Head of caudate nucleus (tissue), 42 donors: ENCODE data around the gene OR10H1.
"Not testable (repeated sequence)": the region's sequence is repeated elsewhere in the genome, so short reads cannot be mapped to it uniquely, and the experiment has no call there.

Source experiments
- DNase-seq, 42 donors: peaks; one replicate each; pipeline versions ENCODE4 v3.0.0 to v3.0.0-alpha.2; 2020 to 2021; ENCODE audit warnings: mixed read lengths in 7 of 42
- intact Hi-C: fragments of 100-400 bp; cut with DNase I; formaldehyde crosslinking; loops from one replicate; pipeline ENCODE4 v1.15.0; 2022

OR10H1 gene

DNA sequence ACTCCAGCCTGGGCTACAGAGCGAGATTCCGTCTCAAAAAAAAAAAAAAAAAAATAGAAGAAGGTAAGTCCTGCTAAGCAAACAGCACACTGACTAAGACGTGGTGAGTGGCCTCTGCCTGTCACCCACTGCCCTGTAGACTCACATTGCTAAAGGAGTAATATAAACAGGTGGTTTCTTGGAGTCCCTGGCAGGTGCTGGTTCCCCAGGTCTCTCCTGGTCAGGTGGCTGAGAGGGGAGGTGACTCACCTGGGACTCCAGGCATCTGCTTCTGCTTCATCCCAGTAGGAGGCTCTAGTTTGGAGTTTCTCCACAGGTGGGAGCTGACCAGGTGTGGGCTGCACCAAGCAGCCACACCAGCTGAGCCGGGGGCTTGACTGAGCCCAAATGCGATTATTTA, at the start of gene OR10H1:
Gene OR10H1, minus strand, starts transcription at position 359 of the 400 bp plus-strand sequence. CDS start 7,627 bp downstream, outside the sequence.
- DNase-seq: no peak
- intact Hi-C loops: no loop called here

GRCh38 chr19:15864824-15865223, 49.4 kb upstream of the OR10H1 start:
- intact Hi-C loops: no loop called here

GRCh38 chr19:15863272-15863671, 47.8 kb upstream of the OR10H1 start:
- no peak for DNase-seq
- intact Hi-C loops: no loop called here

More at GRCh38 chr19:15864824-15865223, 49.4 kb upstream of the OR10H1 start:
- DNase-seq: no peak

- DNase-seq: no peak
- intact Hi-C loops: no loop called here
Observed at GRCh38 chr19:15862444-15862843, 47.0 kb upstream of the OR10H1 start.

- intact Hi-C loops: no loop called here
- DNase-seq: no peak
Observed at GRCh38 chr19:15860522-15860921, 45.1 kb upstream of the OR10H1 start.

DNA sequence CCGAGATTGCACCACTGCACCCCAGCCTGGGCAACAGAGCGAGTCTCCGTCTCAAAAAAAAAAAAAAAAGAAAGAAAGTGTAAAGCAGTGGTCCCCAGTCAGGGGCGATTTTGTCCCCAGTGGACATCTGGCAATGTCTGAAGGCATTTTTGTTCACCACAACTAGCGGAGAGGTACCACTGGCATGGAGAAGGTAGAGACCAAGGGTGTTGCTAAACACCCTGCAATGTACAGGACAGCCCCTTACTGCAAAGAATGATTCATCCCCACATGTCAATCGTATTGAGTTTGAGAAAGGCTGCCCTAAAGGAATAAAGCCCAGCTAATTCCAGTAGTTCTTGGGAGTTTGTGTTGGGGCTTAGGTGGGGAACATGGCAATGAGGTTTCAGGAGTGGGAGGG, 43.7 kb upstream of the OR10H1 start:
- DNase-seq: no peak
- intact Hi-C loops: no loop called here

GRCh38 chr19:15850385-15850784, 34.9 kb upstream of the OR10H1 start:
- DNase-seq: no peak
- intact Hi-C loops: no loop called here

DNA sequence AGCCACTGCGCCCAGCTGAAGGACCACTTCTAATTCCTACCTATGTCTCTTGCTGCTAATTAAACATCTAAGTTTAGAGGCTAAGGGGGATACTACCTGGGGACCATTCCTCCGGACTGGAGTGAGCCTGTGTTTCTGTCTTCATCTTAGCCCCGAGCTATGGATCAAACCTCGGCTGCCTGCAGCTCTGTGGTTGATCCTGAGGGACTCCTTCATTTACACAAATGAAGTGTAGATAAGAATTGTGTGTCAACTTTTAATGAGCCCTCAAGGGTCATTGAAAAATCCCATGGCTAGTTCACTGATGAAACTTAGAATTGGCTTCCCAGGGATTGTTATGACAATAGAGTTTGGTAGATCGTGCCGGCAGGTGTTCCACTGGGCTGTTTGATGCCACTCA, 31.5 kb upstream of the OR10H1 start:
- no peak for DNase-seq
- intact Hi-C loops: no loop called here

DNA sequence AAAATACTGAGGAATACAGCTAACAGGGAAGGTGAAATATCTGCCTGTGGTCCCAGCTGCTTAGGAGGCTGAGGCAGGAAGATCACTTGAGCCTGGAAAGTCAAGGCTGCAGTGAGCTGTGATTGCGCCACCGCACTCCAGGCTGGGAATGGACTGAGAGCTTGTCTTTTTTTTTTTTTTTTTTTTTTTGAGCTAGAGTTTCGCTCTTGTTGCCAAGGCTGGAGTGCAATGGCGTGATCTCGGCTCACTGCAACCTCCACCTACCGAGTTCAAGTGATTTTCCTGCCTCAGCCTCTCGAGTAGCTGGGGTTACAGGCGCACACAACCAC, 28.4 kb upstream of the OR10H1 start:
- intact Hi-C loops, DNase-seq: not testable (repeated sequence)

DNA sequence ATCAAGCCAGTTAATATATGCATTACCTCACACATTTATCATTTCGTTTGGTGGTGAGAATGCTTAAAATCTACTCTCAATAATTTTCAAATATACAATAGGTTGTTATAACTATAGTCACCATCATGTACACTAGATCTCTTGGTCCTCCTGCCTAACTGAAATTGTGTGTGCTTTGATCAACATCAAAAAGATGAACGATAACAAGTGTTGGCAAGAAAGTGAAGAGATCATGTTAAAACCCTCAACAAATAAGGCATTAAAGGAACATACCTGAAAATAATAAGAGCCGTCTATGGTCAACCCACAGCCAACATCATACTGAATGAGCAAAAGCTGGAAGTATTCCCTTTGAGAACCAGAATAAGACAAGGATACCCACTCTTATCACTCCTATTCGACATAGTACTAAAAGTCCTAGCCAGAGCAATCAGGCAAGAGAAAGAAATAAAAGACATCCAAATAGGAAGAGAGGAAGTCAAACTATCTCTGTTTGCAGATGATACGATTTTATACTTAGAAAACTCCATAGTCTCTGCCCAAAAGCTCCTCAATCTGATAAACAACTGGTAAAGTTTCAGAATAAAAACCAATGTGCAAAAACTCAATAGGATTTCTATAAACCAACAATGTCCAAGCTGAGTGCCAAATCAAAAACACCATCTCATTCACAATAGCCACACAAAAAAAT, 27.9 kb upstream of the OR10H1 start:
- DNase-seq: no peak

GRCh38 chr19:15841875-15842569, 26.6 kb upstream of the OR10H1 start:
- intact Hi-C loops: no loop called here
- no peak for DNase-seq

More for the DNA sequence above, 27.9 kb upstream of the OR10H1 start:
- intact Hi-C loops: no loop called here

DNA sequence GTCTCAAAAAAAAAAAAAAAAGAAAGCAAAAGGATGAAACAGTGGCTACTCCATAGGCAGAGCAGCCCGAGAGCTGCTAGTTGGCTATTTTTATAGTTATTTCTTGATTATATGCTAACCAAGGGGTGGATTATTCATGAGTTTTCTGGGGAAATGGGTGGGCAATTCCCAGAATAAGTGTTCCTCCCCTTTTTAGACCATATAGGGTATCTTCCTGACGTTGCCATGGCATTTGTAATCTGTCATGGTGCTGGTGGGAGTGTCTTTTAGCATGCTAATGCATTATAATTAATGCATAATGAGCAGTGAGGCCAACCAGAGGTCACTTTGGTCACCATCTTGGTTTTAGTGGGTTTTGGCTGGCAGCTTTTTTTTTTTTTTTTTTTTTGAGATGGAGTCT, 25.4 kb upstream of the OR10H1 start:
- intact Hi-C loops: no loop called here
- DNase-seq: no peak

GRCh38 chr19:15839888-15840287, 24.4 kb upstream of the OR10H1 start:
- DNase-seq, intact Hi-C loops: not testable (repeated sequence)

DNA sequence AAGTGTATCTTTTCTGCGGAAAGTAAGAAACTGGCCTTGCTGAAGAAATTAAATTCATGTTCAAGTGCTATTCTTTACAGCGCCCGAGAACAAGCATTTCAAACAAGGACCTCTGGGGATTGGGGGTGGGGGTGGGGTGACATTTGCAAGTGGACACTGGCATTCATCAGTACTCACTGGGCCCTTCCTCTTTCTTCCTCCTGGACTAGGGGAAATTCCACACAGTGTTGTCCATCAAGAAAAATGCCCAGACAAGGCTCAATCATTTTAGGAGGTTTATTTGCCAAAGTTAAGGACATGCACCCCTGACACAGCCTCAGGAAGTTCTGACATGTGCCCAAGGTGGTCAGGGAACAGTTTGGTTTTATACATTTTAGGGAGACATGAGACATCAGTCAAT, 22.9 kb upstream of the OR10H1 start:
- intact Hi-C loops: no loop called here
- DNase-seq: no peak

DNA sequence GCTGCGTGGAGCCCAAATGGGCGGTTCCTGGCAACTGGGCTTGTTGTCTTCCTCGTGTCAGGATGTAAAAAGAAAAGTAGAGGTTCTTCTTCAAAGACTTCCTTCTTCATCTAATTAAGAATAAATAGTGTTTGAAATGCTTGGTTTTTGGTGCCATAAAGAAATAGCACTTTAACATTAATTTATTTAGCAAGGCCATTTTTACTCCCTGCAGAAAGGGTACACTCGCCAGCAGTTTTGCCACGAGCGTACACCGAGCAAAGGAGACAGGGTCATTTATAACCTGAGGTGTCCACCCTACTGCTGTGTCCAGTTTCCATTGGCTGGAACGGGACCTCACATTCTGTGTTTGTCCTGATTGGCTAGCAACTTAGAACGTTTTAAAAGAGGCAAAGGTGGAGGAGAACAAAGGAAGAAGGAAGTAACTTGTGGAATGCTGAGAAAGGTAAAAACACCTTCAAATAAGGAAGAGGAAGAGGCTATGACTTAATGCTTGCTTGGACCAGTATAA, 21.8 kb upstream of the OR10H1 start:
- intact Hi-C loops: no loop called here
- peak in 16 of 42 donors; percentile 4 to 98 (median 18) for DNase-seq

DNA sequence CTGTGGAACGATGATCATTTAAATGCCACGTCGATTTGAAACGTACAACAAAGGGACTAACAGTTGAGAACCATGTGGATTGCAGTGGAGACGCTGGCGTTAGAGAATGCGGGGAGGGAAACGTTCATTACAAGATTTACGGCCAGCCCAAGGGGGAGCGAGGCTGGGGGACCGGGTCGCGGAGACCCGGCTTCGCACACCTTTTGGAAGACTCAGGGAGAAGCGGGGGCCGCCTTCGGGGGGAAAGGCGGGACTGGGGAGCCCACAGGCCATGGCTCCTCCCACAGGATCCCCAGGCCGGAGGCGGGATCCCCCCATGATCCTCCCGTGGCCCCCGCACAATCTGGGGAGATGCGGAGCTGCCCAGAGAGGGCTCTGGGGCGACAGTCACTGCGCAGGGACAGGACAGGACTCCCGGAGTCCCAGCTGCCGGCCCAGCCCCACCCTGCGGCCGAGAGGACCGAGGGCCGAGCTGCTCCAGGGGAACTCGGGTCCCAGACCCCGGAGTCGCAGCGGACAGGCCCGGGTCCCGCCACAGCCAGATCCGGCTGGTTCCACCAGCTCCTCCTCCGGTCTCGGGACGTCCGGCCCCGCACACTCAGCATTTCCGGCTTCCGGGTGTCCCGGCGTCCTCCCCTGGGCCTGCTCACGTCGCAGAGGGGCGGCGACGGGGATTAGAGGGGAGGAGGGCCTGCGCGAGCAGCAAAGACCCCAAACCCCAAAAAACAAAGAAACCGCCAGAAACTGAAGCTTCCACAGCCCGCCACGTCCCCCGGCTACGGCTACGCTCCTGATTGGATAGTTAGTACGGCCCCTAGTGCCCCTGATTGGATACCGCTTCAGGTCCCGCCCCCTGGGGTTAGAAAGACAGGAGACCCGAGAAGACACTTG, 21.1 kb upstream of the OR10H1 start:
- peak in 40 of 42 donors; percentile 92 to 99 (median 97) for DNase-seq
- intact Hi-C loops: no loop called here

DNA sequence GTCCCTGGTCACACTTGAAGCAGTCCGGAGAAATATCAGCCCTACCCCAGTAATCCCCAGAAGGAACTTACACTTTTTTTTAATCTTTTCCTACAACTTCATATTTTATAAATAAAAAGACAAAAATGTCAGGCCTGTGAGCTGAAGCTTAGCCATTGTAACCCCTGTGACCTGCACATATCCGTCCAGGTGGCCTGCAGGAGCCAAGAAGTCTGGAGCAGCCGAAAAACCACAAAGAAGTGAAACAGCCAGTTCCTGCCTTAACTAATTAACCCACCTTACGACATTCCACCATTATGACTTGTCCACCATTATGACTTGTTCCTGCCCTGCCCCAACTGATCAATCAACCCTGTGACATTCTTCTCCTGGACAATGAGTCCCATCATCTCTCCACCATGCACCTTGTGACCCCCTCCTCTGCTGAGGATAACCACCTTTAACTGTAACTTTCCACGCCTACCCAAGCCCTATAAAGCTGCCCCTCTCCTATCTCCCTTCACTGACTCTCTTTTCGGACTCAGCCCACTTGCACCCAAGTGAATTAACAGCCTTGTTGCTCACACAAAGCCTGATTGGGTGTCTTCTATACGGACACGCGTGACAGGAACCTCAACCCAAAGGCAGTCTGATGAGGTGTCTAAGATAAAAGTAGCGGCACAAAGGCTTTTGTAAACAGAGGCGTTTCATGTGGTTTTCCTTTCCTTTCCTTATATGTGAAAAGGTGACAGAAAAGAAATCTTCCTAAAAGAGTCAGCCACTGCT, 20.3 kb upstream of the OR10H1 start:
- DNase-seq: peak in 1 of 42 donors; percentile 1
- intact Hi-C loops: not testable (repeated sequence)

DNA sequence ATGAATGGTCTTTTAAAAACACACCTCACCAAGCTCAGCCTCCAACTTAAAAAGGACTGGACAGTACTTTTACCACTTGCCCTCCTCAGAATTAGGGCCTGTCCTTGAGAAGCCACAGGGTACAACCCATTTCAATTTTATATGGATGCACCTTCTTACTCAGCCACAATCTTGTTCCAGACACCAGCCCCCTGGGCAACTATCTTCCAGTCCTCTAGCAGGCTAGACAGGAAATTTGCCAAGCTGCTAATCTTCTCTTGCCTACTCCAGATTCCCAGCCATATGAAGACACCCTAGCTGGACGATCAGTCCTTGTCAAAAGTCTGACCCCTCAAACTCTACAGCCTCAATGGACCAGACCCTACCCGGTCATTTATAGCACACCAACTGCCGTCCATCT, 18.8 kb upstream of the OR10H1 start:
- intact Hi-C loops, DNase-seq: not testable (repeated sequence)

- intact Hi-C loops: no loop called here
Observed at GRCh38 chr19:15831626-15832025, 16.2 kb upstream of the OR10H1 start.

More at GRCh38 chr19:15831626-15832025, 16.2 kb upstream of the OR10H1 start:
- DNase-seq: no peak
